PC-9 (cell line): ENCODE measurements around the gene ATP1B3. TPM values are rescaled to one million over a fixed set of nuclear protein-coding genes. Genes with fewer than 3 reads are reported as not detected.

Source experiments
- BruUV-seq: library from RNA; stranded (reverse); fragments of 400-500 nt; replicated peaks from 2 replicates; lab custom pipeline; 2021; lab: Mats Ljungman, UMichigan
- CTCF ChIA-PET: fragments of 300-600 bp; sonication (Branson Sonifier 250); formaldehyde crosslinking; loops from one replicate; lab custom pipeline; 2022; ENCODE audit warnings: antibody characterized with exemption; lab: Charles Lee
- POLR2A ChIA-PET: fragments of 300-600 bp; sonication (Branson Sonifier 250); formaldehyde crosslinking; loops from one replicate; lab custom pipeline; 2022; ENCODE audit warnings: antibody characterized with exemption; ENCODE audit not compliant: unreplicated experiment; lab: Charles Lee
- DNase-seq, 2 experiments: peaks; one replicate each; pipeline versions ENCODE4 v3.0.0 to v3.0.0-alpha.2; 2015 to 2022; ENCODE audit warnings: mixed read lengths in 1 of 2
- H2AFZ ChIP-seq: fragments of 200-600 bp; sonication (generic); 2 replicates; pipeline ENCODE4 v1.8.1; 2017; ENCODE audit warnings: antibody characterized with exemption
- H3F3A ChIP-seq: fragments of 200-600 bp; sonication (generic); 2 replicates; pipeline ENCODE4 v1.8.1; 2017; ENCODE audit warnings: antibody characterized with exemption, mild to moderate bottlenecking, low read depth; ENCODE audit not compliant: insufficient read depth
- H3K27ac ChIP-seq: fragments of 200-600 bp; sonication (generic); 2 replicates; pipeline ENCODE4 v1.6.1; 2016; ENCODE audit warnings: mixed run types
- H3K27me3 ChIP-seq: fragments of 200-600 bp; sonication (generic); 2 replicates; pipeline ENCODE4 v1.6.1; 2016; ENCODE audit warnings: low read depth, mixed run types; ENCODE audit not compliant: insufficient read depth
- H3K36me3 ChIP-seq: fragments of 200-600 bp; sonication (generic); 2 replicates; pipeline ENCODE4 v1.6.1; 2016; ENCODE audit warnings: low read depth, mixed run types
- H3K4me1 ChIP-seq: fragments of 200-600 bp; sonication (generic); replicated peaks from 2 replicates; pipeline ENCODE4 v1.6.1; 2016; ENCODE audit warnings: mixed run types; ENCODE audit not compliant: insufficient read depth
- H3K4me2 ChIP-seq: fragments of 200-600 bp; sonication (generic); 2 replicates; pipeline ENCODE4 v1.6.1; 2017; ENCODE audit warnings: mixed run types
- H3K4me3 ChIP-seq: fragments of 200-600 bp; sonication (generic); 2 replicates; pipeline ENCODE4 v1.6.1; 2016; ENCODE audit warnings: mixed run types
- H3K79me2 ChIP-seq: fragments of 200-600 bp; sonication (generic); 2 replicates; pipeline ENCODE4 v1.6.1; 2017; ENCODE audit warnings: low read depth, mixed run types
- H3K9me2 ChIP-seq: fragments of 200-600 bp; sonication (generic); 2 replicates; pipeline ENCODE4 v1.8.1; 2017; ENCODE audit warnings: mild to moderate bottlenecking; ENCODE audit not compliant: insufficient read depth
- H3K9me3 ChIP-seq: fragments of 200-600 bp; sonication (generic); 2 replicates; pipeline ENCODE4 v1.8.1; 2016; ENCODE audit warnings: low read depth; ENCODE audit not compliant: insufficient read depth
- H4K20me1 ChIP-seq: fragments of 200-600 bp; sonication (generic); 2 replicates; pipeline ENCODE4 v1.8.1; 2017; ENCODE audit not compliant: insufficient read depth
- CTCF ChIP-seq: fragments of 200-600 bp; sonication (generic); conservative IDR thresholded peaks from 2 replicates; pipeline ENCODE4 v1.6.1; 2017; ENCODE audit warnings: mixed run types, antibody characterized with exemption, mild to moderate bottlenecking, moderate library complexity
- EZH2 ChIP-seq: fragments of 200-600 bp; sonication (generic); IDR thresholded peaks from 2 replicates; pipeline ENCODE4 v1.8.0; 2017; ENCODE audit warnings: antibody characterized with exemption, low read depth
- intact Hi-C: fragments of 100-400 bp; cut with micrococcal nuclease; formaldehyde crosslinking; loops from one replicate; pipeline ENCODE4 v1.10.0; 2022; ENCODE audit not compliant: unreplicated experiment
- total RNA-seq: library from RNA; stranded (reverse); gene quantifications from 2 replicates; pipeline ENCODE4 v1.2.3, GENCODE V29; 2021

Gene ATP1B3
- total RNA-seq, 1 experiment from 2014 or later: 69.7 TPM

GRCh38 chr3:141830508-141830907, 45.9 kb upstream of the ATP1B3 start:
- Histone ChIP-seq H3K9me3 (no peaks in the 10 kb centered on the region), H3K4me3 (no peak overlapping the region), H3K4me1 (peaks cover 17% of the 10 kb centered on the region), H3K27me3 (no peaks in the 10 kb centered on the region), H3F3A (no peaks in the 10 kb centered on the region; the same call in 1 of the 2 replicates), H3K36me3 (no peaks in the 10 kb centered on the region), H2AFZ (no peak overlapping the region), H3K9me2 (no peaks in the 10 kb centered on the region), H3K79me2 (no peaks in the 10 kb centered on the region), H4K20me1 (no peaks in the 10 kb centered on the region), H3K27ac (no peak overlapping the region), H3K4me2 (no peak overlapping the region)
- BruUV-seq: no TSS peak
- intact Hi-C loops: no loop called here
- no peak for TF ChIP-seq CTCF
- TF ChIP-seq EZH2: no peak
- CTCF ChIA-PET: no interaction called here
- POLR2A ChIA-PET: no interaction called here
- no peak for DNase-seq

GRCh38 chr3:141834292-141834691, 42.2 kb upstream of the ATP1B3 start:
- BruUV-seq: no TSS peak
- no peak overlapping the region for H3K4me2 ChIP-seq
- CTCF ChIA-PET: no interaction called here
- H4K20me1 ChIP-seq: no peaks in the 10 kb centered on the region
- H3K4me3 ChIP-seq: no peak overlapping the region
- H3K27ac ChIP-seq: no peak overlapping the region
- DNase-seq: no peak
- no peaks in the 10 kb centered on the region for H3K79me2 ChIP-seq
- H3F3A ChIP-seq: no peaks in the 10 kb centered on the region; the same call in 1 of the 2 replicates
- no peaks in the 10 kb centered on the region for H3K9me2 ChIP-seq
- TF ChIP-seq EZH2 (no peak), CTCF (no peak)
- intact Hi-C loops: no loop called here
- no peaks in the 10 kb centered on the region for H3K36me3 ChIP-seq
- peaks cover 5% of the 10 kb centered on the region for H3K4me1 ChIP-seq
- H2AFZ ChIP-seq: no peak overlapping the region
- H3K27me3 ChIP-seq: no peaks in the 10 kb centered on the region
- POLR2A ChIA-PET: no interaction called here
- no peaks in the 10 kb centered on the region for H3K9me3 ChIP-seq

DNA sequence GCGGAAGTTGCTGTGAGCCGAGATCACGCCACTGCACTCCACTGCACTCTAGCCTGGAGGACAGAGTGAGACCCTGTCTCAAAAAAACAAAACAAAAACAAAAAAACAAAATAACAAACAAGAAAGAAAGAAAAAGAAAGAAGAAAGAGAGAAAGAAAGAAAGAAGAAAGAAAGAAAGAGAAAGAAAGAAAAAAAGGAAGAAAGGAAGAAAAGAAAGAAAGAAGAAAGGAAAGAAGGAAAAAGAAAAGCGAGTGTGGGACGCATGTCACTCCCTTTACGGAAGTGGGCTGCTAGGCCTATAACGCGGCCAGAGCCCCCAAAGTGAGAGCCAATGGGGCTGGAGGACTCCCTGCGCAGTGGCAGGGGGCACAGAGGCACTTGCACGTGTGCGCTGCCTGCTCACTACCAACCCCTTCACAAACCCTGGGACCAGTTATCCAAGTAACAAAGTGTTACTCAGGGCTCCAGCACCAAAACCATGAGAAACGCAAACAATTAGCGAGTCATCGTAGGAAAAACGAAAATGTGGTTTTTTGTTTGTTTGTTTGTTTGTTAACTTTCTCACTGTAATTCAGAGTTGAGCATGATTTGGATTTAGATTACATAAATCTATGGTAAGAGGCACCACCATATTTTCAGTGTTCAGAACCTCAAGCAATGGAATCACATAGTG, 40.8 kb upstream of the ATP1B3 start:
- intact Hi-C loops: no loop called here
- no TSS peak for BruUV-seq
- no peak for TF ChIP-seq EZH2
- TF ChIP-seq CTCF: no peak
- no peaks in the 10 kb centered on the region for H3K9me2 ChIP-seq
- no peaks in the 10 kb centered on the region for H3K9me3 ChIP-seq
- H3K79me2 ChIP-seq: no peaks in the 10 kb centered on the region
- no peak overlapping the region for H3K4me2 ChIP-seq
- CTCF ChIA-PET: interaction anchor here (1.0 kb wide), 1 partner anchor 243 kb away, joined by 3 read pairs; no protein-coding TSS in a partner anchor
- H3K4me3 ChIP-seq: no peak overlapping the region
- H3K4me1 ChIP-seq: peaks cover 5% of the 10 kb centered on the region
- H4K20me1 ChIP-seq: no peaks in the 10 kb centered on the region
- no peaks in the 10 kb centered on the region for H3K27me3 ChIP-seq
- POLR2A ChIA-PET: no interaction called here
- peak in 1 of 2 experiments; percentile 60 for DNase-seq
- H3K27ac ChIP-seq: no peak overlapping the region
- peaks cover 4% of the 10 kb centered on the region for H3F3A ChIP-seq
- H3K36me3 ChIP-seq: no peaks in the 10 kb centered on the region
- H2AFZ ChIP-seq: no peak overlapping the region
